SU-DHL-6 (cell line): ENCODE data around the gene KDM2B.

Experiments used
- EZH2phosphoT487 ChIP-seq: fragments of 200-600 bp; sonication (generic), shearing (Covaris generic); conservative IDR thresholded peaks from 2 replicates; pipeline ENCODE4 v1.6.1; 2018; ENCODE audit warnings: mild to moderate bottlenecking, antibody characterized with exemption, low read length, moderate library complexity, mixed read lengths
- TF ChIP-seq, protein P1 (sequence below): fragments of 200-600 bp; sonication (generic); IDR thresholded peaks from one replicate; pipeline ENCODE4 v1.5.1; 2017; ENCODE audit warnings: antibody characterized with exemption, mild to moderate bottlenecking, low read length, moderate library complexity; ENCODE audit not compliant: insufficient read depth, poor library complexity, severe bottlenecking

DNA sequence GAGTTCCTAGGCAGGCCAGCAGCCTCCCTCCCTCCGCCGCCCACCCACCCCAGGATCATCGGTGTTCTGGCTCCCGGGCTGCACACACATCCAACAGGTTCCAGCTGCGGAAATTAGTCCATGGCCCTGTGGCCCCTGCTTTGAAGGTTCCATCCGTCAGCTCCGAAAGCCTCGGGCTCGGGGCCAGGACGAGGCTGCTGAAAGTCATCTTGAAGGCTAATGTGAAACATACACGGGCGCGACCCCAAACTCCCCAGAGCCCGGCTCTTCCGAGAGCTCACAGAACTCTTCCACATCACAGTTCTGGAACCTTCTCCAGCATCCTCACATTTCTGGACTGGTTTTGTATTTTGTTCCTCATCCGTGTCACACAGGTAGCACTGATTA is 19.8 kb downstream of the KDM2B start:
- TF ChIP-seq, protein P1, sequence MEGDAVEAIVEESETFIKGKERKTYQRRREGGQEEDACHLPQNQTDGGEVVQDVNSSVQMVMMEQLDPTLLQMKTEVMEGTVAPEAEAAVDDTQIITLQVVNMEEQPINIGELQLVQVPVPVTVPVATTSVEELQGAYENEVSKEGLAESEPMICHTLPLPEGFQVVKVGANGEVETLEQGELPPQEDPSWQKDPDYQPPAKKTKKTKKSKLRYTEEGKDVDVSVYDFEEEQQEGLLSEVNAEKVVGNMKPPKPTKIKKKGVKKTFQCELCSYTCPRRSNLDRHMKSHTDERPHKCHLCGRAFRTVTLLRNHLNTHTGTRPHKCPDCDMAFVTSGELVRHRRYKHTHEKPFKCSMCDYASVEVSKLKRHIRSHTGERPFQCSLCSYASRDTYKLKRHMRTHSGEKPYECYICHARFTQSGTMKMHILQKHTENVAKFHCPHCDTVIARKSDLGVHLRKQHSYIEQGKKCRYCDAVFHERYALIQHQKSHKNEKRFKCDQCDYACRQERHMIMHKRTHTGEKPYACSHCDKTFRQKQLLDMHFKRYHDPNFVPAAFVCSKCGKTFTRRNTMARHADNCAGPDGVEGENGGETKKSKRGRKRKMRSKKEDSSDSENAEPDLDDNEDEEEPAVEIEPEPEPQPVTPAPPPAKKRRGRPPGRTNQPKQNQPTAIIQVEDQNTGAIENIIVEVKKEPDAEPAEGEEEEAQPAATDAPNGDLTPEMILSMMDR, result no peak
- TF ChIP-seq EZH2phosphoT487, result no peak
